Sigmoid colon (tissue), 7 donors: ENCODE data around the gene NUCB1. TPM values are rescaled to one million over a fixed set of nuclear protein-coding genes. Genes with fewer than 3 reads are reported as not detected.

Source experiments
- DNase-seq: peaks from one replicate; pipeline ENCODE4 v3.0.0-alpha.2; 2019
- H3K27ac ChIP-seq, 4 donors: fragments of 200-600 bp; sonication (generic); one replicate each; pipeline ENCODE4 v1.5.1; 2016 to 2019; ENCODE audit warnings: mild to moderate bottlenecking in 1 of 4
- H3K27me3 ChIP-seq, 3 donors: fragments of 200-600 bp; sonication (generic); one replicate each; pipeline ENCODE4 v1.5.1; 2019; ENCODE audit warnings: mild to moderate bottlenecking in 1 of 3
- H3K36me3 ChIP-seq, 4 donors: fragments of 200-600 bp; sonication (generic); one replicate each; pipeline ENCODE4 v1.5.1; 2016 to 2019
- H3K4me1 ChIP-seq, 4 donors: fragments of 200-600 bp; sonication (generic); one replicate each; pipeline ENCODE4 v1.5.1; 2017 to 2019
- H3K4me3 ChIP-seq, 4 donors: fragments of 200-600 bp; sonication (generic); one replicate each; pipeline ENCODE4 v1.5.1; 2017 to 2019; ENCODE audit warnings: mild to moderate bottlenecking in 2 of 4, moderate library complexity in 1 of 4
- H3K9me3 ChIP-seq, 4 donors: fragments of 200-600 bp in 3 of 4; sonication (generic) in 3 of 4; one replicate each; pipeline versions ENCODE4 v1.5.1 to v1.6.1; 2013 to 2019
- CTCF ChIP-seq, 4 experiments: fragments of 450-650 bp in 3 of 4; fragments of 200-600 bp in 1 of 4; IDR thresholded peaks; one replicate each; pipeline ENCODE4 v1.5.1; 2016 to 2019; ENCODE audit warnings: antibody characterized with exemption in 4 of 4, mild to moderate bottlenecking in 3 of 4, moderate library complexity in 2 of 4
- EP300 ChIP-seq, 4 donors: sonication (generic); formaldehyde crosslinking; IDR thresholded peaks; one replicate each; pipeline ENCODE4 v1.6.1; 2017; ENCODE audit warnings: antibody characterized with exemption in 4 of 4
- POLR2A ChIP-seq, 2 donors: fragments of 450-650 bp; IDR thresholded peaks; one replicate each; pipeline ENCODE4 v1.6.1; 2016; ENCODE audit warnings: antibody characterized with exemption in 2 of 2, mild to moderate bottlenecking in 2 of 2, moderate library complexity in 2 of 2
- POLR2AphosphoS5 ChIP-seq, 4 donors: sonication (generic); formaldehyde crosslinking; IDR thresholded peaks; one replicate each; pipeline ENCODE4 v1.6.1; 2017; ENCODE audit warnings: antibody characterized with exemption in 4 of 4
- WGBS, 2 donors: extraction: QIAGEN DNeasy Blood & Tissue Kit; methylation state at CpG; one replicate each; pipeline ENCODE4 v1.1.7; 2013; 5-methylcytosine and 5-hydroxymethylcytosine counted together
- intact Hi-C: fragments of 100-400 bp; cut with DNase I; formaldehyde crosslinking; loops from one replicate; pipeline ENCODE4 v1.15.1; 2023
- polyA plus RNA-seq, 3 donors: library from polyadenylated mRNA; stranded (reverse); fragments of 200-250 nt; gene quantifications; one replicate each; pipeline ENCODE4 v1.2.3, GENCODE V29; 2013
- total RNA-seq, 4 donors: library from RNA; depleted of rRNA; stranded (reverse); fragments of >200 nt; gene quantifications; one replicate each; pipeline ENCODE4 v1.1.0, GENCODE V29; 2016
- donor health status: healthy with polysubstance abuse.
- donor health status: Bipolar disorder and iron deficiency.
- donor health status: healthy.

Gene NUCB1
- total and polyA plus RNA-seq, 7 donors = 43.0 to 303 (median 174) TPM

- Histone ChIP-seq H3K27me3 (no peaks in the 10 kb centered on the region), H3K36me3 (peaks cover 11 to 46% (median 24%) of the 10 kb centered on the region in 4 donors), H3K9me3 (no peaks in the 10 kb centered on the region), H3K4me1 (peaks cover 0 to 56% (median 51%) of the 10 kb centered on the region in 4 donors), H3K27ac (peak overlapping the region; percentile 91 to 98 (median 95)), H3K4me3 (peak overlapping the region; percentile 89 to 95 (median 90))
- WGBS, 2 donors = 74 to 79% methylated on average over 10 of the region's 10 CpGs
- intact Hi-C loops = loop anchor here (10.0 kb wide), 1 partner anchor 332 kb away; the partner anchor contains the start of gene DBP
- DNase-seq = no peak
- TF ChIP-seq CTCF (IDR thresholded peaks at IDR 0.05) (no peak), POLR2A (IDR thresholded peaks at IDR 0.05) (no peak)
These were observed 66.6 kb downstream of the NUCB1 start for GRCh38 chr19:48966541-48967345.

- peak overlapping the region; percentile 91 to 98 (median 95) for H3K27ac ChIP-seq
- H3K36me3 ChIP-seq = peaks cover 11 to 54% (median 25%) of the 10 kb centered on the region in 4 donors
- intact Hi-C loops = loop anchor here (10.0 kb wide), 1 partner anchor 333 kb away; the partner anchor contains the start of gene DBP
- DNase-seq = peak; percentile 77
- 80 to 82% methylated on average over 14 of the region's 14 CpGs for WGBS, 2 donors
- H3K9me3 ChIP-seq = no peaks in the 10 kb centered on the region
- TF ChIP-seq CTCF (IDR thresholded peaks at IDR 0.05) = no peak
- TF ChIP-seq POLR2AphosphoS5 (IDR thresholded peaks at IDR 0.05) = peak in 1 of 4 donors; percentile 11
- no peak for TF ChIP-seq POLR2A (IDR thresholded peaks at IDR 0.05)
- H3K4me3 ChIP-seq = peak overlapping the region in 2 of 4 donors; percentile 90 to 91
- H3K27me3 ChIP-seq = no peaks in the 10 kb centered on the region
- peaks cover 0 to 50% (median 47%) of the 10 kb centered on the region in 4 donors for H3K4me1 ChIP-seq
These were observed 67.5 kb downstream of the NUCB1 start for GRCh38 chr19:48967346-48968178.

- H3K4me1 ChIP-seq = peaks cover 0 to 45% (median 42%) of the 10 kb centered on the region in 4 donors
- no peaks in the 10 kb centered on the region for H3K27me3 ChIP-seq
- intact Hi-C loops = loop anchor here (10.0 kb wide), 1 partner anchor 333 kb away; the partner anchor contains the start of gene DBP
- H3K4me3 ChIP-seq = no peak overlapping the region
- H3K9me3 ChIP-seq = no peaks in the 10 kb centered on the region
- 63 to 77% methylated on average over 4 of the region's 4 CpGs for WGBS, 2 donors
- H3K27ac ChIP-seq = peak overlapping the region; percentile 2 to 98 (median 94)
- peaks cover 11 to 61% (median 28%) of the 10 kb centered on the region in 4 donors for H3K36me3 ChIP-seq
- no peak for DNase-seq
- TF ChIP-seq POLR2A (IDR thresholded peaks at IDR 0.05) = no peak
- TF ChIP-seq CTCF (IDR thresholded peaks at IDR 0.05) = no peak
- TF ChIP-seq EP300 (IDR thresholded peaks at IDR 0.05) = no peak
- TF ChIP-seq POLR2AphosphoS5 (IDR thresholded peaks at IDR 0.05) = no peak
These were observed 68.1 kb downstream of the NUCB1 start for GRCh38 chr19:48968179-48968661.

GRCh38 chr19:48968813-48969218 is 68.7 kb downstream of the NUCB1 start:
- TF ChIP-seq CTCF (IDR thresholded peaks at IDR 0.05) (no peak), POLR2AphosphoS5 (IDR thresholded peaks at IDR 0.05) (no peak), EP300 (IDR thresholded peaks at IDR 0.05) (no peak), POLR2A (IDR thresholded peaks at IDR 0.05) (no peak)
- WGBS, 2 donors = 90 to 93% methylated on average over 15 of the region's 15 CpGs
- peaks cover 0 to 39% (median 36%) of the 10 kb centered on the region in 4 donors for H3K4me1 ChIP-seq
- no peak overlapping the region for H3K4me3 ChIP-seq
- DNase-seq = peak; percentile 63
- peaks cover 14 to 67% (median 32%) of the 10 kb centered on the region in 4 donors for H3K36me3 ChIP-seq
- intact Hi-C loops = loop anchor here (10.0 kb wide), 1 partner anchor 334 kb away; the partner anchor contains the start of gene DBP
- no peaks in the 10 kb centered on the region for H3K27me3 ChIP-seq
- no peaks in the 10 kb centered on the region for H3K9me3 ChIP-seq
- H3K27ac ChIP-seq = peak overlapping the region in 3 of 4 donors; percentile 91 to 98 (median 97)
